Effector memory CD8-positive, alpha-beta T cell (primary cell): ENCODE measurements around the gene RASGRF1.
A peak's percentile ranks its signal among the peaks of the same experiment; 100 is the strongest.

Experiments used
- ATAC-seq: fragments of 150-1000 bp; cut with Tn5 transposase; replicated peaks from 2 replicates; pipeline ENCODE4 v1.10.0; 2021; ENCODE audit warnings: mild to moderate bottlenecking, moderate library complexity
- DNase-seq, 3 experiments: peaks; one replicate each; pipeline ENCODE4 v3.0.0; 2021
- H3K27ac Mint-ChIP-seq, 2 donors: one replicate each; pipeline ENCODE4 v1.8.0; 2022; ENCODE audit warnings: mild to moderate bottlenecking in 2 of 2, mixed read lengths in 2 of 2, moderate library complexity in 2 of 2
- H3K27me3 Mint-ChIP-seq, 2 donors: one replicate each; pipeline ENCODE4 v1.8.0; 2022; ENCODE audit warnings: mixed read lengths in 2 of 2
- H3K36me3 Mint-ChIP-seq: one replicate; pipeline ENCODE4 v1.8.0; 2022; ENCODE audit warnings: mild to moderate bottlenecking, moderate library complexity, mixed read lengths; ENCODE audit not compliant: insufficient read depth
- H3K4me1 Mint-ChIP-seq, 2 donors: one replicate each; pipeline ENCODE4 v1.8.0; 2022; ENCODE audit warnings: low read depth in 2 of 2, mixed read lengths in 2 of 2
- H3K4me3 Mint-ChIP-seq, 2 donors: one replicate each; pipeline ENCODE4 v1.8.0; 2022; ENCODE audit warnings: mild to moderate bottlenecking in 2 of 2, mixed read lengths in 2 of 2, moderate library complexity in 2 of 2
- H3K9me3 Mint-ChIP-seq, 2 donors: one replicate each; pipeline ENCODE4 v1.8.0; 2022; ENCODE audit warnings: mixed read lengths in 2 of 2

Gene RASGRF1

GRCh38 chr15:78949461-78949860, 141.1 kb downstream of the RASGRF1 start:
- ATAC-seq: no peak
- no peak overlapping the region for H3K27ac Mint-ChIP-seq
- peaks cover 8 to 15% of the 10 kb centered on the region in 2 donors for H3K4me1 Mint-ChIP-seq
- H3K36me3 Mint-ChIP-seq: no peaks in the 10 kb centered on the region
- no peak overlapping the region for H3K4me3 Mint-ChIP-seq
- no peak for DNase-seq
- H3K27me3 Mint-ChIP-seq: peaks cover 0 to 3% of the 10 kb centered on the region in 2 donors
- H3K9me3 Mint-ChIP-seq: no peaks in the 10 kb centered on the region

- Mint-ChIP-seq H3K36me3 (no peaks in the 10 kb centered on the region), H3K27ac (no peak overlapping the region), H3K4me1 (peaks cover 14 to 20% of the 10 kb centered on the region in 2 donors), H3K9me3 (no peaks in the 10 kb centered on the region), H3K4me3 (no peak overlapping the region), H3K27me3 (no peaks in the 10 kb centered on the region)
- DNase-seq (no peak), ATAC-seq (no peak)
These were observed 143.1 kb downstream of the RASGRF1 start for GRCh38 chr15:78947506-78947905.

GRCh38 chr15:78946493-78946892, 144.1 kb downstream of the RASGRF1 start:
- H3K36me3 Mint-ChIP-seq: no peaks in the 10 kb centered on the region
- DNase-seq (no peak), ATAC-seq (no peak)
- H3K27me3 Mint-ChIP-seq: no peaks in the 10 kb centered on the region
- peak overlapping the region in 1 of 2 donors; percentile 36 for H3K27ac Mint-ChIP-seq
- H3K4me1 Mint-ChIP-seq: peaks cover 12 to 19% of the 10 kb centered on the region in 2 donors
- H3K4me3 Mint-ChIP-seq: peak overlapping the region; percentile 55 to 81
- no peaks in the 10 kb centered on the region for H3K9me3 Mint-ChIP-seq

GRCh38 chr15:78944669-78945407, 145.7 kb downstream of the RASGRF1 start, which contains the start of gene CTSH:
Gene CTSH, minus strand, starts transcription at chr15:78945046. Its CDS starts 65 bp downstream, at chr15:78944981.
- no peaks in the 10 kb centered on the region for H3K9me3 Mint-ChIP-seq
- peak within 1 kb of the TSS; percentile 81 to 93 for H3K4me3 Mint-ChIP-seq
- DNase-seq (peak; percentile 66 to 78 (median 72)), ATAC-seq (peak; percentile 91)
- no peaks in the 10 kb centered on the region for H3K27me3 Mint-ChIP-seq
- H3K36me3 Mint-ChIP-seq: no peaks in the 10 kb centered on the region
- H3K27ac Mint-ChIP-seq: peak within 1 kb of the TSS; percentile 87 to 94
- H3K4me1 Mint-ChIP-seq: peaks cover 6 to 16% of the 10 kb centered on the region in 2 donors

- Mint-ChIP-seq H3K9me3 (no peaks in the 10 kb centered on the region), H3K36me3 (peaks cover 3% of the 10 kb centered on the region), H3K4me1 (peaks cover 9 to 20% of the 10 kb centered on the region in 2 donors), H3K27ac (peak overlapping the region; percentile 87 to 94), H3K4me3 (peak overlapping the region; percentile 81 to 93), H3K27me3 (no peaks in the 10 kb centered on the region)
- ATAC-seq: peak; percentile 11
- DNase-seq: no peak
These were observed 146.4 kb downstream of the RASGRF1 start for GRCh38 chr15:78944202-78944625.

- ATAC-seq (no peak), DNase-seq (no peak)
- Mint-ChIP-seq H3K27me3 (no peaks in the 10 kb centered on the region), H3K4me1 (peaks cover 13 to 23% of the 10 kb centered on the region in 2 donors), H3K9me3 (no peaks in the 10 kb centered on the region), H3K36me3 (peaks cover 5% of the 10 kb centered on the region), H3K27ac (peak overlapping the region; percentile 35 to 94), H3K4me3 (peak overlapping the region; percentile 81 to 93)
These were observed 146.9 kb downstream of the RASGRF1 start for GRCh38 chr15:78943692-78944091.

- ATAC-seq (no peak), DNase-seq (no peak)
- Mint-ChIP-seq H3K4me3 (no peak overlapping the region), H3K9me3 (no peaks in the 10 kb centered on the region), H3K4me1 (peaks cover 13 to 27% of the 10 kb centered on the region in 2 donors), H3K27me3 (no peaks in the 10 kb centered on the region), H3K36me3 (peaks cover 9% of the 10 kb centered on the region), H3K27ac (peak overlapping the region in 1 of 2 donors; percentile 94)
These were observed 147.8 kb downstream of the RASGRF1 start for GRCh38 chr15:78942741-78943140.

GRCh38 chr15:78938658-78939488, 151.7 kb downstream of the RASGRF1 start:
- ATAC-seq (peak; percentile 86), DNase-seq (peak in 2 of 3 experiments; percentile 9 to 15)
- peaks cover 16% of the 10 kb centered on the region for H3K36me3 Mint-ChIP-seq
- H3K27ac Mint-ChIP-seq: peak overlapping the region; percentile 86 to 92
- H3K4me1 Mint-ChIP-seq: peaks cover 10 to 15% of the 10 kb centered on the region in 2 donors
- no peaks in the 10 kb centered on the region for H3K9me3 Mint-ChIP-seq
- no peaks in the 10 kb centered on the region for H3K27me3 Mint-ChIP-seq
- H3K4me3 Mint-ChIP-seq: peak overlapping the region; percentile 65 to 77

- no peak overlapping the region for H3K27ac Mint-ChIP-seq
- ATAC-seq (no peak), DNase-seq (no peak)
- peaks cover 6 to 12% of the 10 kb centered on the region in 2 donors for H3K4me1 Mint-ChIP-seq
- peaks cover 24% of the 10 kb centered on the region for H3K36me3 Mint-ChIP-seq
- H3K27me3 Mint-ChIP-seq: no peaks in the 10 kb centered on the region
- no peaks in the 10 kb centered on the region for H3K9me3 Mint-ChIP-seq
- H3K4me3 Mint-ChIP-seq: no peak overlapping the region
These were observed 153.3 kb downstream of the RASGRF1 start for GRCh38 chr15:78937132-78937739.

- no peak overlapping the region for H3K4me3 Mint-ChIP-seq
These were observed 155.9 kb downstream of the RASGRF1 start for GRCh38 chr15:78934655-78935023.

GRCh38 chr15:78933823-78934654, 156.5 kb downstream of the RASGRF1 start:
- peak overlapping the region in 1 of 2 donors; percentile 82 for H3K27ac Mint-ChIP-seq
- no peak overlapping the region for H3K4me3 Mint-ChIP-seq
- DNase-seq (no peak), ATAC-seq (no peak)
- H3K27me3 Mint-ChIP-seq: no peaks in the 10 kb centered on the region
- H3K36me3 Mint-ChIP-seq: peaks cover 24% of the 10 kb centered on the region
- no peaks in the 10 kb centered on the region for H3K9me3 Mint-ChIP-seq
- peaks cover 2 to 5% of the 10 kb centered on the region in 2 donors for H3K4me1 Mint-ChIP-seq

More at GRCh38 chr15:78934655-78935023, 155.9 kb downstream of the RASGRF1 start:
- DNase-seq (no peak), ATAC-seq (no peak)
- H3K27ac Mint-ChIP-seq: peak overlapping the region in 1 of 2 donors; percentile 32
- peaks cover 28% of the 10 kb centered on the region for H3K36me3 Mint-ChIP-seq
- peaks cover 6 to 11% of the 10 kb centered on the region in 2 donors for H3K4me1 Mint-ChIP-seq
- H3K9me3 Mint-ChIP-seq: no peaks in the 10 kb centered on the region
- H3K27me3 Mint-ChIP-seq: no peaks in the 10 kb centered on the region

GRCh38 chr15:78933187-78933822, 157.3 kb downstream of the RASGRF1 start:
- ATAC-seq (no peak), DNase-seq (no peak)
- Mint-ChIP-seq H3K4me1 (peaks cover 0 to under 1% of the 10 kb centered on the region in 2 donors), H3K4me3 (no peak overlapping the region), H3K27ac (peak overlapping the region in 1 of 2 donors; percentile 82), H3K9me3 (no peaks in the 10 kb centered on the region), H3K27me3 (no peaks in the 10 kb centered on the region), H3K36me3 (peaks cover 28% of the 10 kb centered on the region)
